A549 treated with dexamethasone at 1 μM for 4 hours (cell line): Measurements from ENCODE around the gene CENPL. TPM values are rescaled to one million over a fixed set of nuclear protein-coding genes. Genes with fewer than 3 reads are reported as not detected.

Experiments
- total RNA-seq: library from RNA; stranded (reverse); fragments of 200-300 nt; extraction: Qiagen RNA extraction; gene quantifications from 5 replicates; pipeline ENCODE4 v1.2.3, GENCODE V29; 2022

The CENPL gene
- 12.6 to 16.0 TPM (median 14.1 TPM) in 5 replicates for total RNA-seq

GRCh38 chr1:173824315-173825081 is at the start of gene CENPL, which contains the start of gene DARS2:
Gene CENPL (minus strand): TSS chr1:173824883. CDS start chr1:173811299, 13,584 bp downstream.
Gene DARS2 (plus strand): TSS chr1:173824673. CDS start chr1:173825230, 557 bp downstream.

DNA sequence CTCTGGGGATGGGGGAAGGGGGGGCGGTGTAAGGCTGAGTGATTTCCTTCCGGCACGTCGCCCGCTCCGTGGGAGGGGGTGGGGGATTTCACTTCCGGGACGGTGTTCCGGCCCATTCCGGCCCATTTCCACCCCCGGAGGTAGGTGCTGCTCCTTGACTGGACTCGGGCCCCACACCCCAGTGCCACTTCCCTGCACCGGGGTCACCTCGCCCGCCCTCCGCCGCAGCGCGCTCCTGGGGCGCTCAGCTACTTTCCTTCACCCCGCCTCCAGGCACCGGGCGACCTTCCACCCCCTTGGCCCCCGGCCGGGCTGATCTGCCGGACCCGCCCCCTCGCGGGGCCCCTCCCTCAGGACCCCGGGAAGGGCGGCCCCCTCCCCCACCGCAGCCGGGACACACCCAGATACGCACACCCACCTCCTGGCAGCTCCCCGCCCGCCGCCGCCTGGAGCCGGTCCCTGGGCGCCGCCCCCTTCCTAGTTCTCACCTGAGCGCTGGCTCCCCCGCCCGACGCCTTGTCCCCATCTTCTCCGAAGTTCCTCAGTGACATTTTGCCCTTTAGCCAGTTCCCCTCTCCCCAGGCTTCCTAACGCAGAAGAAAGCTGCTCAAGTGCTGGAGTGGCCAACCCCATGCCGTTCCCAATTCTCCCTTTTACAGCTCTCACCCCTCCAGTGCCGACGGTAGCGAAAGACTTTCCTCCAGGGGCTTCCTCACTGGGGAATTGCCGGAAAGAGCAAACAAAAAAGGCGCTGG is 43.8 kb upstream of the CENPL start, which contains the start of gene ZBTB37:
TSS of gene ZBTB37 (plus strand) at position 115 of the 755 bp plus-strand sequence. CDS start 1,846 bp downstream, outside the sequence.

DNA sequence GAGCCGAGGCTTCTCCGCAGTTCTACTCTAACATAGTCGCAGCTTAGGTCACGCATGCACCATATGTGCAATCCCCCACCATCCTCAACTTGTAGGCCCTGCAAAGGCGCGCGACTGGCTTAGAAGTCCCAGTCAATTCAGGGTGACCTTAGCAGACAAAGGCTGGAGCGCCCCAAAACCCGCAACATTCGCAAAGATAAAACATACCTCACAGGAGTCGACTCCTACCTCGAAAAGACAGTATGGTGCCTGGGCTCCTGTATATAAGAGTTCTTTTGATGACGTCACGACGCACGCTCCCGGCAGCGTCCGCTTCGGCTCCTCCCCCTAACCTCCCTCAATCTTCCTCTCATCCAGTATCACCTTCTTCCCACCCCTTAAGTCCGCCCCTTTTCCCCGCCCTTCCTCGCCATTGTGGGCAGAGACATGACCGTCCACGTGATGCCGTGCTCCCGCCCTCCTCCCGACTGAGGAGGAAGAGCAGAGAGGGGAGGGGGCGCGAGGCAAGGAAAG is 43.1 kb upstream of the CENPL start, which contains the start of gene GAS5:
TSS of gene GAS5 (minus strand) at position 237 of the 513 bp plus-strand sequence.

Other genes starting within 250 kb of the CENPL start
- gene SLC9C2, start 221.8 kb downstream of the CENPL start, total RNA-seq: not detected in 5 replicates
- not detected in 5 replicates for gene TEX50, start 189.5 kb downstream of the CENPL start, total RNA-seq
- gene ANKRD45, start 155.0 kb downstream of the CENPL start, total RNA-seq: 0.11 to 0.19 TPM (median 0.16 TPM) in 4 of 5 replicates, not detected in the other
- gene KLHL20, start 109.9 kb downstream of the CENPL start, total RNA-seq: 11.3 to 14.5 TPM (median 13.7 TPM) in 5 replicates
- 40.9 to 48.4 TPM (median 44.1 TPM) in 5 replicates for gene DARS2, start 210 bp downstream of the CENPL start, total RNA-seq
- gene GAS5, start 43.1 kb upstream of the CENPL start, total RNA-seq: 228 to 311 TPM (median 240 TPM) in 5 replicates
- gene ZBTB37, start 43.5 kb upstream of the CENPL start, total RNA-seq: 0.90 to 2.3 TPM (median 1.9 TPM) in 5 replicates
- gene SERPINC1, start 92.4 kb upstream of the CENPL start, total RNA-seq: 0.06 to 0.16 TPM (median 0.13 TPM) in 4 of 5 replicates, not detected in the other
- gene RC3H1, start 197.5 kb upstream of the CENPL start, total RNA-seq: 4.5 to 12.4 TPM (median 7.4 TPM) in 5 replicates